Measurements from ENCODE around the gene HACD2. TPM values are rescaled to one million over a fixed set of nuclear protein-coding genes. Genes with fewer than 3 reads are reported as not detected.

Gene HACD2
- total and polyA plus RNA-seq, 10 of the 15 experiments (the other 5 are each of a cell fraction or from before 2014, with no cell fraction given) = 9.1 to 30.0 (median 18.8) TPM

GRCh38 chr3:123584988-123585937 is at the start of gene HACD2 (continued):
- TF ChIP-seq, protein P1, sequence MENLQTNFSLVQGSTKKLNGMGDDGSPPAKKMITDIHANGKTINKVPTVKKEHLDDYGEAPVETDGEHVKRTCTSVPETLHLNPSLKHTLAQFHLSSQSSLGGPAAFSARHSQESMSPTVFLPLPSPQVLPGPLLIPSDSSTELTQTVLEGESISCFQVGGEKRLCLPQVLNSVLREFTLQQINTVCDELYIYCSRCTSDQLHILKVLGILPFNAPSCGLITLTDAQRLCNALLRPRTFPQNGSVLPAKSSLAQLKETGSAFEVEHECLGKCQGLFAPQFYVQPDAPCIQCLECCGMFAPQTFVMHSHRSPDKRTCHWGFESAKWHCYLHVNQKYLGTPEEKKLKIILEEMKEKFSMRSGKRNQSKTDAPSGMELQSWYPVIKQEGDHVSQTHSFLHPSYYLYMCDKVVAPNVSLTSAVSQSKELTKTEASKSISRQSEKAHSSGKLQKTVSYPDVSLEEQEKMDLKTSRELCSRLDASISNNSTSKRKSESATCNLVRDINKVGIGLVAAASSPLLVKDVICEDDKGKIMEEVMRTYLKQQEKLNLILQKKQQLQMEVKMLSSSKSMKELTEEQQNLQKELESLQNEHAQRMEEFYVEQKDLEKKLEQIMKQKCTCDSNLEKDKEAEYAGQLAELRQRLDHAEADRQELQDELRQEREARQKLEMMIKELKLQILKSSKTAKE (IDR thresholded peaks at IDR 0.05; ENCODE audit: low read depth, poor library complexity, severe bottlenecking) = peak; percentile 28
- TF ChIP-seq GABPA (IDR thresholded peaks at IDR 0.05; ENCODE audit: low read depth) = no peak
- no peak for TF ChIP-seq NFXL1 (IDR thresholded peaks at IDR 0.05; ENCODE audit: borderline replicate concordance)
- TF ChIP-seq RAD51 (IDR thresholded peaks at IDR 0.05) = peak; percentile 52; the same call in 1 of the 2 replicates
- TF ChIP-seq MLLT1 (IDR thresholded peaks at IDR 0.05) = peak; percentile 96
- peak in 1 of 2 experiments; percentile 53; a peak in 1 of 3 replicates for TF ChIP-seq EGR1 (IDR thresholded peaks at IDR 0.05; ENCODE audit: borderline replicate concordance in 1 of 2, low read depth in 2 of 2, low read length in 2 of 2)
- TF ChIP-seq SREBF1 (IDR thresholded peaks at IDR 0.05; ENCODE audit: low read length) = no peak; the same call in 1 of the 2 replicates
- peak; percentile 38 to 53; a peak in 3 of 4 replicates for TF ChIP-seq BHLHE40 (IDR thresholded peaks at IDR 0.05; ENCODE audit: borderline replicate concordance in 1 of 2, low read depth in 2 of 2, low read length in 1 of 2)
- TF ChIP-seq HDAC2 (IDR thresholded peaks at IDR 0.05) = no peak
- no peak for TF ChIP-seq DPF2 (IDR thresholded peaks at IDR 0.05)
- TF ChIP-seq TCF7 (IDR thresholded peaks at IDR 0.05; ENCODE audit: borderline replicate concordance) = no peak
- no peak for TF ChIP-seq ZBED1 (IDR thresholded peaks at IDR 0.05; ENCODE audit: borderline replicate concordance)
- peak; percentile 64; the same call in 1 of the 2 replicates for TF ChIP-seq CHD1 (IDR thresholded peaks at IDR 0.05; ENCODE audit: low read depth, low read length)
- peak; percentile 76; the same call in 1 of the 2 replicates for TF ChIP-seq STAT1 (conservative IDR thresholded peaks at IDR 0.05)
- TF ChIP-seq CBX3 (IDR thresholded peaks at IDR 0.05; ENCODE audit: borderline replicate concordance, low read depth) = no peak
- 0 out of 4 replicates have a peak, but pooled peaks of 1 of the 2 experiments have one; percentile 26 for TF ChIP-seq EP300 (IDR thresholded peaks at IDR 0.05; ENCODE audit: borderline replicate concordance in 1 of 2, control insufficient read depth in 1 of 2, low read depth in 2 of 2, low read length in 2 of 2)
- TF ChIP-seq, protein P2, sequence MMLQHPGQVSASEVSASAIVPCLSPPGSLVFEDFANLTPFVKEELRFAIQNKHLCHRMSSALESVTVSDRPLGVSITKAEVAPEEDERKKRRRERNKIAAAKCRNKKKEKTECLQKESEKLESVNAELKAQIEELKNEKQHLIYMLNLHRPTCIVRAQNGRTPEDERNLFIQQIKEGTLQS (IDR thresholded peaks at IDR 0.05; ENCODE audit: borderline replicate concordance, extremely low read depth, low read depth, low read length) = no peak
- 0 out of 4 replicates have a peak, but pooled peaks of 1 of the 2 experiments have one; percentile 41 for TF ChIP-seq ETV6 (conservative IDR thresholded peaks at IDR 0.05 in 1 of 2, IDR thresholded peaks at IDR 0.05 in 1 of 2; ENCODE audit: borderline replicate concordance in 1 of 2, low read depth in 1 of 2)
